GM21526 (cell line): ENCODE data around the gene HLA-DRB1.
A peak's percentile ranks its signal among the peaks of the same experiment; 100 is the strongest.
"Not testable (repeated sequence)": the region's sequence is repeated elsewhere in the genome, so short reads cannot be mapped to it uniquely, and the experiment has no call there.

Experiments used
- ATAC-seq: cut with Tn5 transposase; IDR thresholded peaks from one replicate; pipeline ENCODE4 v1.9.1; 2021; ENCODE audit warnings: moderate library complexity; ENCODE audit not compliant: unreplicated experiment, low FRiP score

The HLA-DRB1 gene

DNA sequence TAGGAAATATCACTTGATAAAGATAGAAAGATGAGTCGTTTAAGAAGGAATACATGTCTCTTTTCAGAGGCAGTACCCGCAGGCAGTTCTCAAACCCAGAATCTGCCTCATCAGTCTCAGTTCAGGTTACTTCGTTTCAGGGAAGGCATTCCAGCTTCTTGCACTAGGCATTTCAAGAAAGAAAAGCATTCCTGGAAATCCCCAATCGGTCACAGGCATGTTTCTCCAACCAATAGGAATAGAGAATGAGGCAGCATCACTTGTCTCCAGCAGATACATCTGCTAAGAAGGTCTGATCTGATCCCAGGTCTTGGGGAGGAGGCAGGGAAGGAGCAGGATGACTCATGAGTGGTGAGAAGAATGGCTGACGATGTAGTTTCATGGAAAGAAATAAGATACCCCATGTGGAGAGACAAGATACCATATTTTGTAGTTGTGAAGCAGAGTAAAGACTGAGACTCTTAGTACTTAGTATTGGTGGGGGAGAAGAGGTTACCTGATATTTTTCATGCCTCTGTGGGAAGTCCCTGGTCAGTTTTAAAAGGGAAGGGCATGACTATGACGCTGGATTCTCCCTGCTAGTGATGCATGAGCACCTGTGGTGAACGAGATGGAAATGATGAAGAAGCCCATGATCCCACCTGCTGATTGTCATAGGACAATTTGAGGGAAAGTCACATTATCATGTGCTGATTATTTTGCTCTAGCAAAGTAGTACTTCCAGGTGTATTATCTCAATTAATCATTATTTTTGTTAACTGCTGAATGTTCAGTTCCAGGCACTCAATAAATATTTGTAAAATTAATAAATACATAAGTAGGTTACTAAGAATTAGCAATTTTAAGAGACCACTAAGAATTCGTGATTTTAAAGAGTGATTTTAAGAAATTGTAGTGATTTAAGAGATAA, 20.3 kb upstream of the HLA-DRB1 start:
- ATAC-seq: peak; percentile 78

DNA sequence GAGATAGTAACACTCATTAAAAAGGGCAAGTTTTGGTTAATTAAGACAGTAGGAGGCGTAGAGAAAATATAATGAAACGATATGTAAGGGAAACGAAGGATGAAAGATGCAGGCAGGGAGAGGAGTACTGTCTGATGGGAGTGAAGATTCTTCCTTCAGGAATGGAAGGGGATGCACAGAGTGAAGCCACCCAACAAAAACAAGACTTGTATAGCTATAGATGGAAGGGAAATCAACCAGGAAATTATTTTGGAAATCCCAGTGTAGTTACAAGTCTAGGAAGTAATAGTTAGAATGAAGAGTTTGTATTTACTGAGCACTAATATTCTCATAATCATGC, 19.7 kb upstream of the HLA-DRB1 start:
- ATAC-seq: no peak

DNA sequence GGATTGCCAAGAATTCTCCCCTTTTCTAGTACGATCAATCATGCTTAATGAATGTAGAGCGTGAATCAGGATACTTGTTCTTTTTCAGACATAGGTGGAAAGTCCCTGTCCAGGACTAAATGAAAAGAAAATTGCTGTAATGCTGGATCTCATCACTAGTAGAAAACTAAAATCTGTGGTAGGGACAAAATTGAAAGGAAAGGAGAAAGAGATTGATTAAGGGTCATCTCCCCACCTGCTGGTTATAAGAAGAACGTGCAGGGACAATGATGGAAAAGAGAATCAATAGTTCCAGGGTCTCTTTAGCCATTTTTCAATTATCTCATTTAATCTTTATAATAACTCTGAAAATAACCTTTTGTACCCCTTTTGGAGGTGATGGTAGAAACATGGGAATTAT, 18.7 kb upstream of the HLA-DRB1 start:
- ATAC-seq: no peak

DNA sequence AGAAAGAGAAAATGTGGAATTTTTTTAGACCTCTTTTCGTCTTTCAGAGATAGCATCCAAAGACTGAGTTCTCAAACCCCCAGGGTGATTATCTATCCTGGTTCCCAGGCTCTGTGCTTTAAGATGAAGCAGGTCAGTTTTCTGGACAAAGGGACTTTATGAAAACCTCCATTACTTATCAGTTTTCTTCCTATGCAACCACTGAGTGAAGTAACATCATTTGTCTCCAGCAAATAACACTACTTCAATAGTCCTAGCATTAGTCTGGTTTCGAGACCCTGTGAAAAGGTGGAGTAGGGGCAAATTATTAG, 18.3 kb upstream of the HLA-DRB1 start:
- no peak for ATAC-seq

DNA sequence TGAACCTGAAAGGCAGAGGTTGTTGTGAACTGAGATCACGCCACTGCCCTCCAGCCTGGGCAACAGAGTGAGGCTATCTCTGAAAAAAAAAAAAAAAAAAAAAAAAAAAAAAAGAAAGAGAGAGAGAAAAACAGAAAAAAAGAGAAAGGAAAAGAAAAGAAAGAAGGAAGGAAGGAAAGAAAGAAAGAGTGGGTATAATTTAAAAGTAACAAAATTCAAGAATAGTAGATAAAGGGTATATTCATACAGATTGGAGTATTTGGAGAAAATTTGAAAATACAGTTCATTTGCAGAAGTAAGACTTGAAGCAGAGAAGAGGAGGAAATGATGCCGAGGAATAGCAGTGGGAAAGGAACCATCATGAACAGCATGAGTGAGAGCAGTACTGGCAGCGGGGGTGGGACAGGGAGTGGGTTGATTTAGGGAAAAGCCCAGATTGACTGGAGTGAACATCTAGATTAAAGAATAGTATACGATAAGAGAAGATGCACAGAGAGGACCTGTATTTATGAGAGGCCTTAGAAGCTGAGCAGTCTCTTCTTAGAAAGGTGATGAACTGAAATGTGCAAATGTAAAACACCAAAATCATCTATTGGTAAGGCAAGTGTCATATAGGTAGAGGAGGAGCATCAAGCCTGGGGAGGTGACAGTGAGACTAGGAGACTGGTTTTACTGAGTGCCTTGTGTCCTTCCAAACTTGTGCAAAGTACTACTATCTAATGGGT, 17.8 kb upstream of the HLA-DRB1 start:
- ATAC-seq: no peak

DNA sequence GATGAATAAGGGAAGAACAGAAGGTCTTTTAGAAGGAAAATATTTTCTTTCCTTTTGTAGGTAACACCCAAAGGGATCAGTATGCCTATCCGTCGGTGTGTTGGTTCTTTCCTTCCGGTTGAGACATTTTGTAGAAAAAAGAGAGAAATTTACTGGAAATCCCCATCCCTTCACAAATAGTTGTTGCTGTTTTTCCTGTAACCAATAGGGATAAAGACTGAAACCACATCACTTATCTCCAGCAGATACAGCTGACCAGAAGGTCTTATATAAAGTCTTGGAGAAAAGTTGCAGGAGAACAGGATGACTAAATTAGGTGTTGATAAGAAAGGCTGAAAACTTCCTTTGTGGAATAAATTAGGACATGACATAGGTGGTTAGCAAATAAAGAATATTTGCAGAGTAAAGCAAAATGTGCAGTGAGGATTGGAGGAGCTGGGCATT, 14.8 kb upstream of the HLA-DRB1 start:
- no peak for ATAC-seq

DNA sequence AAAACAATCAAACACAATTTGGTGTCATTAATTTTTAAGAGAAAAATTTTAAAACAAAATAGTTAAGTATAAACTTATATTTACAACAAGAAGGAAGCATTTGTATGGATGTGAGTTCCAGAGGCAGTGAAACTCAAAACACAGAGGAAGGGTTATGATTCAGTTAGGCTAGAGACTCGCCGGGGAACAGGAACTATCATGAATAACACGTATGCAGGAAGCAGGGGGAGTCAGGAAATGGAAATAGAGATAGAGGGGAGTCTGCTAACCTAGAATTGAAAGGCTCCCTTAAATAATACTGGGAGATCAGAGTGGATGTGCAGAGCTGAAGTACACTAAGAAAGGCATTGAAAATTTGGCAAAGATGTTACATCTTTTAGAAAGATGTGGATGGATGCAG, 14.2 kb upstream of the HLA-DRB1 start:
- ATAC-seq: no peak

DNA sequence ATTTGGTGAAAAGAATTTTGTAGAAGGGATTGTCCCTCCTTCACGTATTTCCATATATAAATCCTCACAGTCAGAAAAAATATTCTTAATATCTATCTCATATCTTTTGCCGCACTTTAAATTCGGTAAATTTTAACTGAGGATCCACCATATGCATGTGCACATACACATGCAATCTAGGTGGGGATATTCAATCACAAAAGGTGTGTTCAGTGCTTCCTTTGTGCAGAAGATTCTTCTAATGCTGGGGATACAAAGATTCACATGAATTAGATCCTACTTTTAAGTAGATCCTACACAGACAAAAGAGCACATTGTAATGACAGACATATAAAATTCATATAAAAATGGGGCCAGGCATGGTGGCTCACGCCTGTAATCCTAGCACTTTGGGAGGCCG, 13.6 kb upstream of the HLA-DRB1 start:
- ATAC-seq: no peak

DNA sequence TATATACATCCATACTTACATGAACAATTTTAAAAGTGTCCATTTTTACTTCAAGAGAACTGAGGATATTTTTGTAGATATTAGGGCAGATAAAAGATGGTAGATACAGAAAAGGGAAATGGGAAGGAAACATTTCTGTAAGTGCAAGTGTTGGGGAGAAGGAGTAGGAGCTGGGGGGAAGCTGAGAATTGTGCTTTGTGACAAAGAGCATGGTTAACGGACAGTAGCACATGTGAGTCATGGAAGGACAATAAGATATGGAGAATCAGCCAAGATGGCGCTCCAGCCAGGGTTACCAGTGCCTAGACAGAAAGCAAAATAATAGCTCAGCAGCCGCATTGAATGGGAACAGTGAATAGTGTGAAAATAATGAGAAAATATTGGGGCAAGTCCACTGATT, 12.7 kb upstream of the HLA-DRB1 start:
- ATAC-seq: no peak

DNA sequence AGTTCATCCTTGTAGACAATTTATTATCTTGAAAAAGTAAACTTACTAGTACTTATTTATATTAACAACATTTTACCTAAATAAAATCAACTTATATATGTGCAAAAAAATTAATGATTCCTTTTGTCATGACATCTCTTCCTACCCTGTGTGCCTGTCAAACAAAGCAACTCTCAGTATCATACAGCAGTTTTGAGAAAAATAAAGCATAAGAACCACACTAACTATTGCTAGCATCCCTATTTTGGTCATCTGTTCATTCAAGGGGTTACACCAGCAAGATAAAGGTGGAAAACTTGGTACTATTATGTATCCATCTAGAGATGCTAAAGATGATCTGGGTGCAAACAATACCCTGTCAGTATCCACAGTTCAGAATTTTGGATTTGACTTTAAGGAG, 7.4 kb upstream of the HLA-DRB1 start:
- no peak for ATAC-seq

DNA sequence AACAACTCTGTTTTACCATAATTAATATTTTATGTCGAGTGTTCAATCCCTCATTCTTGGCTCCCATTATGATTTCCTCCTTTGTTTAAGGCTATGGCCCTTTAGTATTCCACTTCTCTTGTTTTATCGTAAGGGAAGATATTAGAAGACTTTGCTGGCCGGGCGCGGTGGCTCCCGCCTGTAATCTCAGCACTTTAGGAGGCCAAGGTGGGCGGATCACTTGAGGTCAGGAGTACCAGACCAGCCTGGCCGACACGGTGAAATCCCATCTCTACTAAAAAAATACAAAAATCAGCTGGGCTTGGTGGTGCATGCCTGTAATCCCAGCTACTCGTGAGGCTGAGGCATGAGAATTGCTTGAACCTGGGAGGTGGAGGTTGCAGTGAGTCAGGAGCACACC, 1.1 kb upstream of the HLA-DRB1 start:
- ATAC-seq: not testable (repeated sequence)

DNA sequence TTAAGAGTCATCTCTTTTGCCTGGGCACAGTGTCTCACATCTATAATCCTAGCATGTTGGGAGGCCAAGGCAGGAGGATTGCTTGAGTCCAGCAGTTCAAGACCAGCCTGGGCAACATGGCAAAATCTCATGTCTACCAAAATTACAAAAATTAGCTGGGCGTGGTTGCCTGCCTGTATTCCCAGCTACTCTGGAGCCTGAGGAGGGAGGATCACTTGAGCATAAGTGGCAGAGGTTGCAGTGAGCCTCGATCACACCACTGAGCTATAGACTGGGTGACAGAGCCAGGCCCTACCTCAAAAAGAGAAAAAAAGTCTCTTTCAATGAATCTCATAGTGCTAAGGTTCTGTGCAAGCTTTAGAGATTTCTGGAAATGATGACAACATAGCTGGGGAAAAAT, 1.5 kb downstream of the HLA-DRB1 start:
- ATAC-seq: no peak

DNA sequence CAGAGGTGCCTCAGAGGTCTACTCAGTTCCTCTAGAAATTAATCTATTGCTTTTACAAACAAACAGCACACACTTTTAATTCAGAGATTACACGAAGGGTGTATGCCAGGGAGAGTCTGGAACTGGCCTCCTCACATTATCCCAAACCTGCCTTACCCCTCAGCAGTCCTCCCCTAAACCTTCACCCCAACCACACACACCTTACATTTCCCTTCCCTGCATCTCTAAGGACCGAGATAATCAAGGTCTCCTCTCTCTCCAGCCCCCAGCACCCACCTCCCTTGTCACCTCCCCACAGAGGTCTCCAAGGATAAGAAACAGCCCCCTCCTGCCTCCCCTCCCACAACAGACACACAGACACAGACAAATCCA, 6.1 kb downstream of the HLA-DRB1 start:
- no peak for ATAC-seq

DNA sequence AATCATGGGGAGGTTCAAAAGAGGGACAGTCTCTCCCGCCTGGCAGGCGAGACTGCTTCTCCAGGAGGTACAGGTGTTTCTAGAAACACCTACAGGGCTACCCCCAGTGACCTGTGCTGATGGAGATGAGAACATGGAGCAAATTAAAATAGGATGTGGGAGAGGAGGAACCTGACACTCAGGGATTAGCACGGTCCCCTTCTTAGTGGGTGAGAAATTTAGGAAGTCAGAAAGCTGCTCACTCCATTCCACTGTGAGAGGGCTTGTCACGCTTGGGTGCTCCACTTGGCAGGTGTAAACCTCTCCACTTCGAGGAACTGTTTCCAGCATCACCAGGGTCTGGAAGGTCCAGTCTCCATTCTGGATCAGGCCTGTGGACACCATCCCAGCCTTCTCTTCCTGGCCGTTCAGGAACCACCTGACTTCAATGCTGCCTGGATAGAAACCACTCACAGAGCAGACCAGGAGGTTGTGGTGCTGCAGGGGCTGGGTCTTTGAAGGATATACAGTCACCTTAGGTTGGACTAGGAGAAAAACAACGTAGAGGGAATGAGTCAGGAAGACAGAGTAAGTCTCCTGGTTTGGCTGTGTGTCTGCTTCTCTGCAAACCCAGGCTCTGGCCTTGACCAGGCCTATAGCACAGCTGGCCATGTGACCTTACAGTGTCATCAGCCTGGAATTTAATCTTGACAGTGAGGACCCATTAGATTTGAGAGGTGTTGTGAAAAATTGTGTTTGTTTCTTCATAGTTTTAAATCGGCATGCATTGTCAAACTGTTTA, 8.1 kb downstream of the HLA-DRB1 start:
- no peak for ATAC-seq

DNA sequence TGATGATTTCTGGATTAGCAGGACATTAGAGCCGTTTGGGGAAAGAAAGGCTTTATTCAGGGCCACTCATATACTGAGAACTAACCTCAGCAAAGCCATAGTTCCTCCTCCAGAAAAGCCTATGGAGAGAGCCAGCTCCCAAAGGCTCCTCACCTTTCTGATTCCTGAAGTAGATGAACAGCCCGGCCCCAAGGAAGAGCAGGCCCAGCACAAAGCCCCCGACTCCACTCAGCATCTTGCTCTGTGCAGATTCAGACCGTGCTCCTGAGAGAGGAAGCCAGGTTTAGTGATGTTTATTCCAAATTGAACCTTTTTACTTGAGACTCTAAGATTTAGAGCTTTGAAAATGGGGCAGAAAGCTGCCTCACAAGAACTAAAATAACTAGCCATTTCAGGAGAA, 9.1 kb downstream of the HLA-DRB1 start:
- no peak for ATAC-seq

DNA sequence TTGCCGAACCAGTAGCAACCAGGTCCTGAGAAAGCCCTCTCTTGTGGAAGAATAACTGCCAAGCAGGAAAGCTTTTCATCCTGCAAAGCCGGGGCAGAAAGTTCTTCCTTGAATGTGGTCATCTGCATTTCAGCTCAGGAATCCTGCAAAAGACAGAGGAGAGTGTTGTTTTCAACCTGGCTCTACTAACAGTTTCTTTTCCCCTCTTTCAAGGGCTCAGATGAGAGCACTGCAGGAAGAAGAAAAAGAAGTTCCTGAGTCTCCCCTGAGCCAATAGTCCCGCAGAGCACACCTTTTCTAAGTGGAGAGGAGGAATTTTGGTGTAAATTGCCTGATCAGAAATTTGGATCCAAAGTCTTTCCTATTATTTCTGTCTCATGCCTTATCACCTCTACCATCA, 10.7 kb downstream of the HLA-DRB1 start:
- ATAC-seq: no peak

DNA sequence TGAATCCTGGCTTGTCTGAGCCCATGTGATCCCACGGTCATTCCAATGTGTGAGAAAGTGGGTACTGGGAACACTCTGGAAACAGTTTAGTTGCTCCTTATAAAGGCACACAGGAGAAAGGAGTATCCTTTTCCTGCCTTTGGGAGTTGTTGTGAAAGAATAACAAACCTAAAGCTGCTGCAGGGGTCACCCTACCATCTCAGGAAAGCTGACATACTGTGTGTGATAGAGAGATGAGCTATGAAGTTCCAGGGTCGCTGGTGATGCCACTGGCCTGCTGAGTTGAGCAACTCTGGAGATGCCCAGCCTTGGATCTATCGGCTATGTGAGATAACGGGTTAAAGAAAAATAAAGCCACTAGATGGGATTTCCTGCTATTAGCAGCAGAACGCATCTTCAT, 12.2 kb downstream of the HLA-DRB1 start:
- ATAC-seq: not testable (repeated sequence)

DNA sequence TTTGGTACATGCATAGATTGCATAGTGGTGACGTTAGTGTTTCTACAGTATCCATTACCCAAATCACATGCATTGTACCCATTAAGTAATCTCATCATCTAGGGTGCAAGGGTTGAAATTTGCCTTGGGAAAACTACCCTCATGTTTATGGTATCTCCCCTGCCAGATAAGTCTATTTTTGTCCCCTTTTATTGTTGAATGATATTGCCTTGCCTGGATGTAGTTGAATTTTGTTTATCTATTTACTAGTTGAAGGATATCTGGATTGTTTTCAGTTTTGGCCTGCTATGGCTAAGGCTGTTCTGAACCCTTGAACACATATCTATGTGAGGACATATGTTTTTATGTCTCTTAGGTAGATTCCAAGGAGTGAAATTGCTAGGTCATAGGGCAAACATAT, 13.4 kb downstream of the HLA-DRB1 start:
- no peak for ATAC-seq

DNA sequence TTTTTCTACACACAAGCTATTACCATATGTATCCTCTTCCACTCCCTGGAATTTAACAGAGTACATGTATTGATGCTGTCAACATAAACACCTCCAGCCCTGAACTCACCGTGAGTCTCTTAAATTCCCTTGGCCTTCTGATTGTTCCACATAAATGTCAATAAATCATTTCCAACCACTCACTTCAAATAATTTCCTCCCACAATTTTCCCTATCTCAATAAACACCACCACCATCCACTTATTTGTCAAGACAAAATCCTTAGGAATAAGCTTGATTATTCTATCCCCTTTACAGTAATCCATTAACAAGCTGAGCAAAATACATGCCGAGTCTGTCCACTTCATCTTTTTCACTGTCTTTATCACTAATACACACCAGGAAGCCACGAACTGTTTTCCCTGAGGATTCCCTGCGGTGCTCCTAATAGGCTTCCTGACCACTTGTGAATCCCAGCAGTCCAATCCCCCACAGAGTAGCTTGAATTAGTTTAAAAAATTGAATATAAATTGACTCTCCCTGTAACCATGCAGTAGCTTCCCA, 19.2 kb downstream of the HLA-DRB1 start:
- ATAC-seq: no peak

DNA sequence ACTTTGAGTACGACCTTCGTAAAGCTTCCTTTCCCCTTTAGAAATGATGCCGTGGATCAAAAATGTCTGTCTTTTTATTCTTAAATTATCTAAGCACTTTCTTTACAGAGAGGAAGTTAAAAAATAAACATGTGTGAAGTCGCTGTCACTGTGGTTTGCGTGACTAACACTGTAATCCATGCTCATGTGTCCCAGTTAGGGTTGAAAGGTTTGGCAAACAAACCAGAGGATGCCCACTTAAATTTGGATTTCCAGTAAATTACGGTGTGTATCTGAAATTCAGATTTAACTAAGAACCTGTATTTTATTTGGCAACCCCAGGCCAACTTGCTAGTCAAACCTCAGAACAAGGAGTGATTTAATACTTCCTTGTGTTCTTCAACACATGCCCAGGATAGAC, 21.1 kb downstream of the HLA-DRB1 start:
- ATAC-seq: no peak

DNA sequence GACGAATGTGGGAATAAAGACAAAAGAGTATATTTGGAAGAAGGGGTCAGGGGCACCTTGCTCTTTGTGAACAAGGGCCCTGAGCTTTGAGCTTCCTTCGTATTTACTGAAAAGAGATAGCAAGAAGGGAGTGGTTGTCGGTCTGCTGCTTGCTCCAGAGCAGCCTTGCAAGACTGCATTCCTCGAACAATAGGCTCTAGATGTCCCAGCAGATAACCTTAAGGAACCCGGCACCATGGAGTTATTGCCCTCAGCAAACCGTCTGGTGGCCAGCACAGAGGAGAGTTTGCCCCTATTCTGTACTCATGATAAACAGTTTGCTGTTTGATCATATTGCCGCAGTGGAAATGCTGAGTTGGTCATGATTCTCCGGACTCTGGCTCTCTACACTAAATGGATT, 22.7 kb downstream of the HLA-DRB1 start:
- no peak for ATAC-seq
